Lung microvascular endothelial cell (primary cell): Measurements from ENCODE around the gene RUFY3. TPM values are rescaled to one million over a fixed set of nuclear protein-coding genes. Genes with fewer than 3 reads are reported as not detected.
"Not testable (repeated sequence)": the region's sequence is repeated elsewhere in the genome, so short reads cannot be mapped to it uniquely, and the experiment has no call there.

Source experiments
- DNase-seq, 2 donors: peaks; one replicate each; pipeline versions ENCODE4 v3.0.0 to v3.0.0-alpha.2; 2010; ENCODE audit warnings: low read depth in 2 of 2
- total RNA-seq: library from RNA; depleted of rRNA; stranded (reverse); fragments of >200 nt; gene quantifications from 2 replicates; pipeline ENCODE4 v1.2.1, GENCODE V29; 2014

RUFY3 gene
- total RNA-seq, 1 donor from 2014 or later, result 30.2 TPM

GRCh38 chr4:70705183-70706043, 16.4 kb upstream of the RUFY3 start:
- DNase-seq, result peak; percentile 63 to 69

- DNase-seq, result no peak
Measured at GRCh38 chr4:70706044-70706461, 15.7 kb upstream of the RUFY3 start.

- DNase-seq, result peak in 1 of 2 donors; percentile 27
Measured at GRCh38 chr4:70706516-70706915, 15.2 kb upstream of the RUFY3 start.

DNA sequence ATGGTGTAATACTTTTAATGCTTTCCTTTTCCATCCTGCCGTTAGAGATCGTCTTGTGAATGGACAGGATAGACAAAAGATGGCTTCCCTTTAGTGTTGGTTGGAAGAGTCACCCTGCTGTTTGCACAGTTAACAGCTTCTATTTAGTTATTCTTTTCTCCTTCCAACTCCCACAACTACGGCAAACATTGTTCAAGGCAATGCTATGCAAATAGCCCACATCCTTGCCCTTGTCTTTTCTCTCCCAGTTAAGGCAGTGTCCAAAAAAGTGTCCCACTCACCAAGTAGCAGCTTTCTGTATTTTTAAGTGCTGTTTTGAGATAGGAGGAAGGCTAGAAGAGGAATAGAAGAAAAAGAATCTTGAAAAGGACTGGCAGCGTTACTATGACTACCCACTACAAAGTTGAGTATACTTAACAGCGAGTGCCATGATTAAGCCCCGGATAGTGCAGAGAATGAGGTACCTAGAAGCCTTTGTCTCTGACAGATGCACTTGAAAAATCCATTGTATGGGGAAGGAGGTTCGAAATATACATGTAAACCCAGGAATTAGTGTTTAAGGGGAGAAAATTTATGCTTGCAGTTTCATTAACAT, 12.1 kb upstream of the RUFY3 start:
- no peak for DNase-seq

- DNase-seq, result no peak
Measured at GRCh38 chr4:70711599-70711998, 10.2 kb upstream of the RUFY3 start.

GRCh38 chr4:70712150-70712549, 9.6 kb upstream of the RUFY3 start:
- peak in 1 of 2 donors; percentile 39 for DNase-seq

DNA sequence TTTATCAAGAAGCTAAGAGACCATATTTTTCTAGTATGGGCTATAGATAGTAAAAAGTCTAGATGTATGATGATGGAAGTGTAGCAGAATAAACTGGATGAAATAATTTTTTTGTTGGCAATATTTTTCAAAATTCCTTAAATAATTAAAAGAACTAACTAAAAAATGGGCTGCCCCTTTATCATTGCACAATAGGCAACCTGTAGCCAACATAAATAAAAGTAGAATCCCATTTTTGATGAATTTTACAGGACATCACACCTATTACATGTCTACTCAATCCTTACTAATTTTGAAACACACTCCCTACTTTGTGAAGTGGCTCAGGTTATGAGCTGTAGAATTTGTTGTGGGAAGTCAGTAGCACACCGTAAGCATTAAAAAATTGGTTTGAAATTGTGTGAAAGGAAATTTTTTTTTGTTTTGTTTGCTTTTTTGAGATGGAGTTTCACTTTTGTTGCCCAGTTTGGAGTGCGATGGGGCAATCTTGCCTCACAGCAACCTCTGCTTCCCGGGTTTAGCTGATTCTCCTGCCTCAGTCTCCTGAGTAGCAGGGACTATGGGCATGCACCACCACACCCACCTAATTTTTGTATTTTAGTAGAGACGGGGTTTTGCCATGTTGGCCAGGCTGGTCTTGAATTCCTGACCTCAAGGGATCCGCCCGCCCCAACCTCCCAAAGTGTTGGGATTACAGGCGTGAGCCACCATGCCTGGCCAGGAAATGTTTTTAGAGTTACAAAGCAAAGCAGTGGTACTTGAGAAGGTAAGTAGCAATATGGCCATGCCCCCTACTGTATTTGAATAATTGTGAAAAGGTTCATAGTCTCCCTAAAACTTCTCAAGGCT, 8.9 kb upstream of the RUFY3 start:
- no peak for DNase-seq

DNA sequence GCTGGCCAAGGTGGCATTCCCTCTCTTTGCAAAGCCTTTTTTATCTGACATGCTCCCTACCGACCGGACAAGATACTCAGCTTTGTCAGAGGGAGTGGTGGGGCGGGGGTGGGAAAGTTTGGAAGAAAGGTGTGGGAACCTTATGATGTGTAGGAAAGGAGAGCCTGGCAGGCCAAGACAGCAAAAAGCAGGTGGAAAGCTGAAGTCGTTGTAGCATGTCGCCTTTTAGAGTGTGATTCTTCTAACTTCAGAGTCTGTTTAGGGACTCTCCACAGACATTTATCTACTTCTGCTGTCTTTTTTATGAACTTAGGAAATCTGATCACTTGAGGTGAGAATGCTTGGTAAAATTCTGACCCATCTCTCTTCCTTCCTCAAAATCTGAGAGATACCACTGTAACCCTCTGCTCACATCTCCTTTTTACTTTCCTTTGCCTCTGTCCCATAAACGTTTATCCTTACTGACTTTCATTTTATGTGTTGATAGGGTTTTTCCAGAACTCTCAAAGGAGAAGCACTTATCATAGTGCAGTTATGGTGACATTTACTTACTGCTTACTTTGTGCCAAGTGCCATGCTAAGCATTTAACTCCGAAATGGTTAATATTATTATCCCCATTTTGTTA, 8.2 kb upstream of the RUFY3 start:
- DNase-seq, result no peak

DNA sequence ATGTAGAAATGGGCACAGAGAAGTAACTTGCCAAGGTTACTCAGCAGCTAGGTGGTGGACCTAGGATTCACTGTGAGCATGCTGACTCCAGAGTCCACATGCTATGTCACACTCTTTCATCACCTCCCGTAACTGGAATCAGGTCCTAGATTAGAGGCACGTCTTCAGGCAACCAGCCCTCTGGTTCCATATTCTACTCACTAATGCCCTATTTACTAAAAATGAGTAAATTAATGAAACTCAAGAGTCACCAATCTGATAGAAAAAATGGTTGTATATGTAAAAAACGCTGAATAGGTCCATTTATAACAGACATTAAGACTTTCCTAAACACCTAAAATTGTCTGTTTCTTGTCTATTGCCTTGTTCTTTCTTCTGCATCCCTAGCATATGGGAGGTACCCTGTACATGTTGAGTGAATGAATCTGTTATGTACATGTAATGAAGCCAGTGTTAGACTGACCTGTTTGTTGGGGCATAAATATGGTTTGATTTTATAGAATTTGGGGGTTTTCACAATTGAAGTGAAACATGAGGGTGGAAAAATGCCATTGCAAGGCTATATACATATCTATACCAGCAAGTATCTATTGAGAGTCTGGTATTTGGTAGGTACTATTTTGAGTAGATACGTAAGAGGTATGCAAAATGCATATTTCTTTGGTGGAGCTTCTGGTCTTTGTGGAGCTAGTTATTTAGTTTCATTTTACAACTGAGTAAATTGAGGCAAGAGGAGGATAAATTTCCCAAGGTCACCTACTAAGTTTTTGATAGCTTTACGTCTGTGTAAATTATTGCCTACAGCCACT, 7.5 kb upstream of the RUFY3 start:
- no peak for DNase-seq

- no peak for DNase-seq
Measured at GRCh38 chr4:70715097-70715496, 6.7 kb upstream of the RUFY3 start.

- DNase-seq, result no peak
Measured at GRCh38 chr4:70718811-70719604, 2.8 kb upstream of the RUFY3 start.

- DNase-seq, result peak; percentile 57 to 67
Measured at GRCh38 chr4:70722199-70722791, 531 bp downstream of the RUFY3 start.

DNA sequence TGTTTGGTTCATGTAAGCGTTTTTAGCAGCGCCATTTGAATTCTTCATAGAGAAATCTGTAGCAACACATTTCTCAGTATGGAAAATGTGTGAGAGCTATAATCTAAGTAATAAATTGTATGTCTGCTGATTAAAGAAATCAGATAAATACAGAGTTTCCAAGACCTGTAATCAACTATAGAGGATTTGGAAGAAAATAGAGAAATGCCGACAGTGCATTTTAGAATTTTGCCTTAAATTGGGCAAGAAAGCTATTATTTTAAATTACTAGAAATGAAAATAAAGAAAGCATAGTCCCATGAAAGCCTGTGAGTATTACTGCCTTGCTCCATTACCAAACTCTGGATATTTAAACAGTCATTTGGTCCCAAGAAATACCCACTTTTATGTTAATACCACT, 2.7 kb downstream of the RUFY3 start:
- no peak for DNase-seq

- no peak for DNase-seq
Measured at GRCh38 chr4:70725633-70726032, 3.9 kb downstream of the RUFY3 start.

- DNase-seq, result not testable (repeated sequence)
Measured at GRCh38 chr4:70726515-70726914, 4.8 kb downstream of the RUFY3 start.

- no peak for DNase-seq
Measured at GRCh38 chr4:70728091-70728490, 6.3 kb downstream of the RUFY3 start.

- DNase-seq, result not testable (repeated sequence)
Measured at GRCh38 chr4:70732878-70733277, 11.1 kb downstream of the RUFY3 start.

GRCh38 chr4:70734168-70734954, 12.6 kb downstream of the RUFY3 start:
- peak; percentile 70 to 74 for DNase-seq

- DNase-seq, result no peak
Measured at GRCh38 chr4:70734971-70735370, 13.2 kb downstream of the RUFY3 start.
